NCI-H2196 treated with DMSO at 0.1 percent for 48 hours (cell line): ENCODE data around the gene C4B.

Experiments used
- DNase-seq: peaks from one replicate; lab custom pipeline; 2025; ENCODE audit not compliant: unreplicated experiment; lab: John Stamatoyannopoulos, UW

Gene C4B

GRCh38 chr6:32081168-32081990, 66.8 kb downstream of the C4B start:
- no peak for DNase-seq

DNA sequence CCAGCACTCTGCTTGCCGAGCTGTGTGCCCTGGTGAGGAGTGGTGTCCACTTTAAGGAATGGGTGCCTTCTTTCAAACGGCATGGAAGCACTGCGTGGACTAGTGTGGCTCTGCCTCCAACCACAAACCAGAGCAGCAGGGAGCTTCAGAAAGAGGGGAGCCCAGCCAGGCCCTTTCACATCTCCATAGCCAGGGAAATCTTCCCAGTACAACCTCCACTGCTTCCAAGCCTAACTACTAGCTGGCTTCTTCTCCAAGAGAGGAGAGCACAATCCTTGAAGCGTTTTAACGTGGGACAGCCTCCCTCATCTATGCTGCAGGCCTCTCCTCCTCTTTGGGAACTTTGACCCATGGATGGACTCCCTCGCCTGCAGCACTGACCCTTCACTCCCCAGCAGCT, 67.9 kb downstream of the C4B start:
- DNase-seq: no peak

DNA sequence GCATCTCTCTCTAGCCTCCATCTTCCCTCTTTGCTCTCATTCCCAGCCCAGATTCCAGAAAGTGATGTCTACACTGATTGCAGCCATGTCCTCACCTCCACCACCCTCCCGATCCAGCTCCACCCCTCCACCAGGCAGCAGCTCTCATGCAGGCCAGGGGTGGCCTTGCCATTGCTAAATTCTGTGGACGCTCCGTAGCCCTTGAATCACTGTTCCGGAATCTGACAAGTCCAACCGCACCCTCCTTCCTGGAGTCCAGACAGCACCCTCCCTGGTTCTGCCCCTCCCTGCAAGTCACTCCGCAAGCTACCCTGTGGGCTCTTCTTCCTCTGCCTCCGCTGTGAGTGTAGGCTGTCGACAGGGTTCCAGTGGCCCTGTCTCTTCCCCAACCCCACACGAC, 68.3 kb downstream of the C4B start:
- no peak for DNase-seq

DNA sequence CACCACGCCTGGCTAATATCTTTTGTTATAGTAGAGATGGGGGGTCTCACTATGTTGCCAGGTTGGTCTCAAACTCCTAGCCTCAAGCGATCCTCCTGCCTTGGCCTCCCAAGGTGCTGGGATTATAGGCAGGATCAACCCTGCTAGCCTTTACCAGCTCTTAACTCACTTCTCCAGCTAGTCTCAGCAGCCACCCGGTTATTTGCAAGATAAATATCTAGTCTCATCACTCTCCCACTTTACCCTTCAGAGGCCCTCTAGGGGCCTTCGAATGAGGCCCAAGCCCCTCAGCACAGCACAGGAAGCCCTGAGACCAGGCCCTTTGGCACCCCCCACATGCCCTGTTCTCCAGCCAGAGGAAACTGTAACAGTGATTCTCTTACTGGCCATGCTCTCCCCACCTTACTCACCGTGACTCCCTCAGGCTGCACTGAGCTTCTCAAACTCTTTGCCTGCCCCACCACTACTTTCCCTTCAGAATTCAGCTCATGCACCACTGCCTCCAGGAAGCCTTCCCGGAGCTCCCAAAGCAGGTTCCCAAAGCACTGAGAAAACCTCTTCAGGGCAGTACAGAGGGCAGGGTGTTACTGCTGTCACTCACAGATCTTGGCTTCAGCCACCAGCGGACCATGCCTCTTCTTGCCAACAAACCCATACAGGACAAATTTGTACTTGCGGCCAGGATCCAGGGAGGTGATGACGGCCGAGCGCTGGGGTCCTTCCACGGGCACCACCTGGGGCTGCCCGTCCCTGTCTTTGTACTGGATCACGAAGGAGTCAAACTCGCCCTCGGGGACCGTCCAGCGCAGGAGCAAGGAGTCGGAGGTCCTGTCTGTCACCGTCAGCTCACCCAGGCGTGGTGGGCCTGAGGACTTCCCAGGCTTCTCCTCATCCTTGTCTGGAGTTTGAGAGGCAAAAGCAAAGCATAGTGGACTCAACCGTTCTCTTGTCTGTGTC, 69.5 kb downstream of the C4B start:
- no peak for DNase-seq

- DNase-seq: no peak
Measured at GRCh38 chr6:32084780-32085179, 70.2 kb downstream of the C4B start.
